Panc1 (cell line): ENCODE data around the gene GAGE12J. TPM values are rescaled to one million over a fixed set of nuclear protein-coding genes. Genes with fewer than 3 reads are reported as not detected.

Experiments used
- ATAC-seq: fragments of 200-7000 bp; cut with Tn5 transposase; 2 replicates; pipeline ENCODE4 v1.9.1; 2020; ENCODE audit warnings: mild to moderate bottlenecking, moderate library complexity
- BruUV-seq: library from RNA; stranded (reverse); fragments of 400-500 nt; replicated peaks from 2 replicates; lab custom pipeline; 2021; lab: Mats Ljungman, UMichigan
- CTCF ChIA-PET: fragments of 300-600 bp; sonication (Branson Sonifier 250); formaldehyde crosslinking; loops from one replicate; lab custom pipeline; 2022; ENCODE audit warnings: antibody characterized with exemption; lab: Charles Lee
- POLR2A ChIA-PET: fragments of 300-600 bp; sonication (Branson Sonifier 250); formaldehyde crosslinking; loops from one replicate; lab custom pipeline; 2022; ENCODE audit warnings: antibody characterized with exemption; lab: Charles Lee
- DNase-seq: peaks from one replicate; pipeline ENCODE4 v3.0.0-alpha.2; 2010; ENCODE audit warnings: low read depth, low spot score
- H3K27ac ChIP-seq: 2 replicates; pipeline ENCODE4 v1.5.1; 2011; ENCODE audit warnings: mild to moderate bottlenecking, low read length, inconsistent platforms
- H3K27me3 ChIP-seq: fragments of 200-500 bp; sonication (Bioruptor generic); 2 replicates; pipeline ENCODE4 v1.6.0; 2014; ENCODE audit warnings: low read length, inconsistent platforms; ENCODE audit not compliant: control insufficient read depth, insufficient read depth
- H3K36me3 ChIP-seq: fragments of 200-500 bp; sonication (Bioruptor generic); 2 replicates; pipeline ENCODE4 v1.5.1; 2014; ENCODE audit warnings: inconsistent platforms, mild to moderate bottlenecking, low read length, moderate library complexity; ENCODE audit not compliant: control insufficient read depth, insufficient read depth
- H3K4me1 ChIP-seq: 2 replicates; pipeline ENCODE4 v1.5.1; 2011; ENCODE audit warnings: inconsistent platforms, mild to moderate bottlenecking, low read length, moderate library complexity; ENCODE audit not compliant: control insufficient read depth, insufficient read depth
- H3K4me3 ChIP-seq, 2 experiments: 2 replicates each; pipeline ENCODE4 v1.5.1; 2011 to 2012; ENCODE audit warnings: low read depth in 2 of 2, low read length in 2 of 2, mild to moderate bottlenecking in 2 of 2, inconsistent platforms in 1 of 2, moderate library complexity in 1 of 2
- H3K9me3 ChIP-seq: fragments of 200-500 bp; sonication (Bioruptor generic); 2 replicates; pipeline ENCODE4 v1.5.1; 2014; ENCODE audit warnings: low read depth, mild to moderate bottlenecking, inconsistent platforms, low read length, moderate library complexity; ENCODE audit not compliant: control insufficient read depth, insufficient read depth
- CTCF ChIP-seq: fragments of 450-650 bp; IDR thresholded peaks from 2 replicates; pipeline ENCODE4 v1.5.1; 2017; ENCODE audit warnings: mild to moderate bottlenecking
- POLR2AphosphoS5 ChIP-seq: IDR thresholded peaks from 2 replicates; pipeline ENCODE4 v1.6.1; 2012; ENCODE audit warnings: mild to moderate bottlenecking, low read depth, low read length, moderate library complexity
- REST ChIP-seq, 2 experiments: IDR thresholded peaks; 2 replicates each; pipeline ENCODE4 v1.6.1; 2011 to 2012; ENCODE audit warnings: low read depth in 2 of 2, control low read depth in 1 of 2, low read length in 1 of 2, mild to moderate bottlenecking in 1 of 2, moderate library complexity in 1 of 2; ENCODE audit not compliant: insufficient read depth in 1 of 2
- SIN3A ChIP-seq: IDR thresholded peaks from 2 replicates; pipeline ENCODE4 v1.6.1; 2012; ENCODE audit warnings: low read depth, mild to moderate bottlenecking, low read length, moderate library complexity, borderline replicate concordance; ENCODE audit not compliant: insufficient read depth
- TCF7L2 ChIP-seq: IDR thresholded peaks from 2 replicates; pipeline ENCODE4 v1.6.1; 2011; ENCODE audit warnings: mild to moderate bottlenecking, low read depth, low read length, inconsistent platforms
- in situ Hi-C: cut with HindIII; loops from 2 replicates; pipeline ENCODE4 v1.10.0; 2016; ENCODE audit warnings: low sequenced_read_pairs, low pct_unique_long_range_greater_than_20kb
- intact Hi-C: fragments of 100-400 bp; cut with micrococcal nuclease; formaldehyde crosslinking; loops from one replicate; pipeline ENCODE4 v1.10.0; 2022; ENCODE audit not compliant: unreplicated experiment
- total RNA-seq: library from RNA; stranded (reverse); gene quantifications from one replicate; pipeline ENCODE4 v1.2.1, GENCODE V29; 2021; ENCODE audit not compliant: unreplicated experiment

Gene GAGE12J
- total RNA-seq, 1 experiment from 2014 or later, result 1.1 TPM

GRCh38 chrX:49308604-49309269, 13.1 kb upstream of the GAGE12J start:
- no peaks in the 10 kb centered on the region for H3K9me3 ChIP-seq
- in situ Hi-C loops, result no loop called here
- intact Hi-C loops, result no loop called here
- DNase-seq, result no peak
- no peaks in the 10 kb centered on the region for H3K4me1 ChIP-seq
- ChIA-PET CTCF (no interaction called here), POLR2A (no interaction called here)
- no peak overlapping the region for H3K27ac ChIP-seq
- TF ChIP-seq CTCF (no peak), TCF7L2 (no peak), SIN3A (no peak), POLR2AphosphoS5 (no peak), REST (IDR thresholded peaks at IDR 0.05; ENCODE audit: insufficient read depth in 1 of 2, low read depth in 2 of 2, low read length in 1 of 2) (no peak)
- BruUV-seq, result no TSS peak
- no peaks in the 10 kb centered on the region for H3K27me3 ChIP-seq
- ATAC-seq, result peak; percentile 72
- no peaks in the 10 kb centered on the region for H3K36me3 ChIP-seq
- H3K4me3 ChIP-seq, result peak overlapping the region; percentile 22 to 43; a peak in 3 of 4 replicates

GRCh38 chrX:49309401-49309981, 12.3 kb upstream of the GAGE12J start:
- DNase-seq (no peak), ATAC-seq (peak; percentile 58; the same call in 1 of the 2 replicates)
- intact Hi-C loops, result no loop called here
- no TSS peak for BruUV-seq
- Histone ChIP-seq H3K27me3 (no peaks in the 10 kb centered on the region), H3K27ac (peak overlapping the region; percentile 34; the same call in 1 of the 2 replicates), H3K4me1 (no peaks in the 10 kb centered on the region), H3K9me3 (no peaks in the 10 kb centered on the region), H3K36me3 (no peaks in the 10 kb centered on the region), H3K4me3 (peak overlapping the region; percentile 22 to 43)
- in situ Hi-C loops, result no loop called here
- POLR2A ChIA-PET, result no interaction called here
- CTCF ChIA-PET, result no interaction called here
- TF ChIP-seq POLR2AphosphoS5, result no peak
- TF ChIP-seq SIN3A, result no peak
- no peak for TF ChIP-seq TCF7L2
- TF ChIP-seq REST (IDR thresholded peaks at IDR 0.05; ENCODE audit: insufficient read depth in 1 of 2, low read depth in 2 of 2, low read length in 1 of 2), result no peak
- TF ChIP-seq CTCF, result no peak
